Glutamatergic neuron (in vitro differentiated cells): ENCODE measurements around the gene DR1. TPM values are rescaled to one million over a fixed set of nuclear protein-coding genes. Genes with fewer than 3 reads are reported as not detected.

Experiments
- DNase-seq: peaks from one replicate; pipeline ENCODE4 v3.0.0; 2022
- H3K27ac Mint-ChIP-seq: one replicate; pipeline ENCODE4 v1.8.0; 2020; ENCODE audit warnings: mild to moderate bottlenecking, mixed read lengths, inconsistent platforms; ENCODE audit not compliant: unreplicated experiment
- H3K27me3 Mint-ChIP-seq: one replicate; pipeline ENCODE4 v1.8.0; 2020; ENCODE audit warnings: mild to moderate bottlenecking, moderate library complexity, mixed read lengths, inconsistent platforms; ENCODE audit not compliant: unreplicated experiment
- H3K36me3 Mint-ChIP-seq: one replicate; pipeline ENCODE4 v1.8.0; 2020; ENCODE audit warnings: mild to moderate bottlenecking, mixed read lengths, inconsistent platforms; ENCODE audit not compliant: unreplicated experiment
- H3K4me1 Mint-ChIP-seq: one replicate; pipeline ENCODE4 v1.8.0; 2020; ENCODE audit warnings: mild to moderate bottlenecking, low read depth, mixed read lengths, inconsistent platforms; ENCODE audit not compliant: unreplicated experiment
- H3K4me3 Mint-ChIP-seq: one replicate; pipeline ENCODE4 v1.8.0; 2020; ENCODE audit warnings: mild to moderate bottlenecking, mixed read lengths, inconsistent platforms; ENCODE audit not compliant: unreplicated experiment
- H3K9me3 Mint-ChIP-seq: one replicate; pipeline ENCODE4 v1.8.0; 2020; ENCODE audit warnings: mild to moderate bottlenecking, moderate library complexity, mixed read lengths, inconsistent platforms; ENCODE audit not compliant: unreplicated experiment
- total RNA-seq: library from RNA; stranded (reverse); fragmentation: NEBNext Ultra II Directional; extraction: Animal tissue kit (Norgen Biotek cat#: 25700); gene quantifications from one replicate; pipeline ENCODE4 v1.2.1, GENCODE V29; 2021; ENCODE audit not compliant: unreplicated experiment
- TF ChIP-seq, protein P1 (sequence below): fragments of 200-600 bp; sonication (generic); IDR thresholded peaks from one replicate; pipeline ENCODE4 v1.5.0; 2021; ENCODE audit not compliant: partially characterized antibody, unreplicated experiment

Gene DR1
- total RNA-seq, 1 donor from 2014 or later, result 49.0 TPM

DNA sequence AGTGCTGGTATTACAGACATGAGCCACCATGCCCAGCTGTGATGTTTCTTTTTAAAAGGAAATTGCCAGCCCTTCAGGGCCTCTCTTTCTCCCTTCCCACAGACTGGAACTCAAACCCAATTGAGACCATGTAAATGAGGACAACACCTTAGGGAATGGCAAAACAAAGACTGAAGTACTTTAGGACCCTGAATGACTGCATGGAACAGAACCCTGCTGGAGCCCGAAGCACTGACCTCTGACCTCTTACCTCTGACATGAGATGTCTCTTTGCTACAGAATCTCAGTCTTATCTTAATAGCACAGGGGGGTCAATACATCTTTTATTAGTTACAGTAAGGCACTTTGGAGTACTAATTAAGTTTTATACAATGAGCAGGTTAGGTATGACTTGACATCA is 15.5 kb upstream of the DR1 start:
- peaks cover 2% of the 10 kb centered on the region for H3K27me3 Mint-ChIP-seq
- H3K9me3 Mint-ChIP-seq, result peaks cover 3% of the 10 kb centered on the region
- TF ChIP-seq, protein P1, sequence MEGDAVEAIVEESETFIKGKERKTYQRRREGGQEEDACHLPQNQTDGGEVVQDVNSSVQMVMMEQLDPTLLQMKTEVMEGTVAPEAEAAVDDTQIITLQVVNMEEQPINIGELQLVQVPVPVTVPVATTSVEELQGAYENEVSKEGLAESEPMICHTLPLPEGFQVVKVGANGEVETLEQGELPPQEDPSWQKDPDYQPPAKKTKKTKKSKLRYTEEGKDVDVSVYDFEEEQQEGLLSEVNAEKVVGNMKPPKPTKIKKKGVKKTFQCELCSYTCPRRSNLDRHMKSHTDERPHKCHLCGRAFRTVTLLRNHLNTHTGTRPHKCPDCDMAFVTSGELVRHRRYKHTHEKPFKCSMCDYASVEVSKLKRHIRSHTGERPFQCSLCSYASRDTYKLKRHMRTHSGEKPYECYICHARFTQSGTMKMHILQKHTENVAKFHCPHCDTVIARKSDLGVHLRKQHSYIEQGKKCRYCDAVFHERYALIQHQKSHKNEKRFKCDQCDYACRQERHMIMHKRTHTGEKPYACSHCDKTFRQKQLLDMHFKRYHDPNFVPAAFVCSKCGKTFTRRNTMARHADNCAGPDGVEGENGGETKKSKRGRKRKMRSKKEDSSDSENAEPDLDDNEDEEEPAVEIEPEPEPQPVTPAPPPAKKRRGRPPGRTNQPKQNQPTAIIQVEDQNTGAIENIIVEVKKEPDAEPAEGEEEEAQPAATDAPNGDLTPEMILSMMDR, result no peak
- H3K4me1 Mint-ChIP-seq, result peaks cover 23% of the 10 kb centered on the region
- H3K36me3 Mint-ChIP-seq, result no peaks in the 10 kb centered on the region
- H3K27ac Mint-ChIP-seq, result peak overlapping the region; percentile 70
- DNase-seq, result no peak
- H3K4me3 Mint-ChIP-seq, result no peak overlapping the region

DNA sequence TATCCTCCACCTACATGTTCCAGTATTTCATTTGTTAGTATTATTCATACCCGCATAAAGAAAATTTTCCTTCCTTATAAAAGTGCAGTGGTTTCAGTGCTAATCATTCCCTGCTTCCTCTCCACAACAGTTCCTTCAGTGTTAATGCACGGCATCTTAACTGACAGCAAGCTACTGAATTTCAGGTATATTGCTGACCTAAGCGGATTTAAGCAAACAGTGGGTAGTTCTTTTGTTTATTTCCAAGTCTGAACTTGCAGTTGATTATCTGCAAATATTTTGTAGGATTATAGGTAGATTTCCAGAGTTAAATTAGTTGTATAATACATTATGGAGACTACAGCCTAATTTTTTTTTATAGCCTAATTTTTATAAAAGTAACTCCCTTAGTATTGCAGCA is 15.1 kb upstream of the DR1 start:
- H3K27me3 Mint-ChIP-seq, result peaks cover 2% of the 10 kb centered on the region
- TF ChIP-seq, protein P1, result no peak

DNA sequence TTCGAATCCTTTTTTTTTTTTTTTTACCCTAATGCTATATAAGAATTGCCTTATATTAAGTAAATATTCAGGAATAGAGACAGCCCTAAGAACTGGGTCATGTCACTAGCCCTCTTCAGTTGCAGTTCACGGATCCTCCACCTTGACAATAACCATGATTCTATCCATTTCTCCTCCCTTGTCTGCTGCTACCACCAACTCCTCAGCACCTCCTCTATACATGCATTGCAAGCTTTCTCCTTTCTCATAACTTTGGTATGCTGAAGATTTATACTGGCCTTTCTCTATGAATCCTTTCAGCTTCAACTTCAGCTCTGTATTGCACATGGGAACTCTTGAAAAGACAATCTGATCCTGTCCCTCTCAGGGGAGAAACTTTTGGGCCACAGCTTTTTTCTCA is 14.3 kb upstream of the DR1 start:
- Mint-ChIP-seq H3K27me3 (peaks cover 2% of the 10 kb centered on the region), H3K4me3 (no peak overlapping the region), H3K27ac (peak overlapping the region; percentile 45), H3K4me1 (peaks cover 25% of the 10 kb centered on the region), H3K9me3 (peaks cover 3% of the 10 kb centered on the region), H3K36me3 (no peaks in the 10 kb centered on the region)
- TF ChIP-seq, protein P1, result no peak
- DNase-seq, result no peak

More for the DNA sequence above, 15.1 kb upstream of the DR1 start:
- Mint-ChIP-seq H3K4me1 (peaks cover 23% of the 10 kb centered on the region), H3K4me3 (no peak overlapping the region), H3K36me3 (no peaks in the 10 kb centered on the region), H3K27ac (no peak overlapping the region), H3K9me3 (peaks cover 3% of the 10 kb centered on the region)
- DNase-seq, result no peak

DNA sequence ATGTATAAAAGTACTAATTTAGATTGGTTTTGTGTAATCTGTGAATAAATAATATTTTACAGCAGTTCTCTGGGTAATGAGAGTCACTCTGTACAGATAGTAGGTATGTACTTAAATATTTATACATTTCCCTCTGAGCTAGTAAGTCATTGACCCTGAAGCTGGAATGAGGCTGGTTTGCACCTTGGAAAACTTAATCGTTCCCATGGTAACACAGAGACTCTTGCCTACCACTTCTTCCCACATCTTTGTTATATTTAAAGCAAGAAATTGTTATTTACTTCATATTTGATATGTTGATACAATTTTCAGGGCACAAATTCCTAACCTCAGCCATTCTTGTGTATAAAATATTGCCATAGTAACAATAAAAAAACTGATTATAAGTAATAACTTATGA is 13.3 kb upstream of the DR1 start:
- H3K4me1 Mint-ChIP-seq, result peaks cover 29% of the 10 kb centered on the region
- peaks cover 4% of the 10 kb centered on the region for H3K27me3 Mint-ChIP-seq
- TF ChIP-seq, protein P1, result no peak
- no peak for DNase-seq
- no peaks in the 10 kb centered on the region for H3K36me3 Mint-ChIP-seq
- no peak overlapping the region for H3K4me3 Mint-ChIP-seq
- no peak overlapping the region for H3K27ac Mint-ChIP-seq
- peaks cover 3% of the 10 kb centered on the region for H3K9me3 Mint-ChIP-seq

DNA sequence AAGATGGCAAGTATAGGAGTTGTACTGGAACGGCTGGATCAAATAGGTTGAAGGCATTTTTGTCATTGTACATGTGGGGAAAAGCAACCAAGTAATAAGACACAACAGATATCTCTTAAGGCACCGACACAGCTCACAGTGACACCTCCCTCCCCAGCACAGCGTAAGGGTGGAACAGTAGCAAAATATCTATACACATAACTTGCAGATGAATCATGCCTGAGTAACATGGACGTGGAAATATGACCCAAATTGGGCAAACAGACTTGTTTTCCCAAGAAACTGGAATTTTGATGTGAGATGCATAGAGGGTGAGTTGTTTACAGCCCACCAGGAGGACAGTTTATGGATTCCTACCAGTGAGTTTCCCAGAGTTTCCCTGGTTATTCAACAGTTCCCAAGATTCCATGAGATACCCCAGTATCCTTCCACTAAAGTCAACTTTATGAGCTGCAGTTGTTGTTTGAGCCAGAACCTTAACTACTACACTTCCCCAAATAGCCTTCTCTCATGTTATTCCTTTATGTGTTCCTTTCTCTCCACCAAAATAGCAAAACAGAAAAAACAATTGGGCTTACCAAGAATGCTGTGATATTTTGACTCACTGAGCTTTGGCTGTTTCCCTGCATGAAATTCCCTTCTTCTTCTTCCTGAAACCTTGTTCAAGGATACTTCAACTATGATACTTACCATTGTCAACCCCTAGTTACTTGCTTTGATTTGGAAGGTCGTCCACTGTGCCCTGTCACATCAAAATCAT is 7.1 kb upstream of the DR1 start:
- DNase-seq, result no peak
- Mint-ChIP-seq H3K27me3 (peaks cover 2% of the 10 kb centered on the region), H3K9me3 (no peaks in the 10 kb centered on the region), H3K27ac (no peak overlapping the region), H3K36me3 (no peaks in the 10 kb centered on the region), H3K4me1 (peaks cover 6% of the 10 kb centered on the region), H3K4me3 (no peak overlapping the region)
- TF ChIP-seq, protein P1, result no peak
